ENCODE data around the gene ADAMTSL3.

- TF ChIP-seq EZH2 (IDR thresholded peaks at IDR 0.05), result no peak
- TF ChIP-seq CTCF (IDR thresholded peaks at IDR 0.05 in 2 of 3, conservative IDR thresholded peaks at IDR 0.05 in 1 of 3; ENCODE audit: borderline replicate concordance in 1 of 3, insufficient read depth in 1 of 3, low read depth in 2 of 3, low read length in 2 of 3), result no peak
- TF ChIP-seq REST (IDR thresholded peaks at IDR 0.05; ENCODE audit: low read depth), result no peak
- TF ChIP-seq SP1 (IDR thresholded peaks at IDR 0.05; ENCODE audit: low read depth), result no peak
- TF ChIP-seq POLR2A (IDR thresholded peaks at IDR 0.05; ENCODE audit: borderline replicate concordance, extremely low read depth, insufficient read depth, insufficient read length), result no peak
- TF ChIP-seq YY1 (IDR thresholded peaks at IDR 0.05; ENCODE audit: extremely low read depth, insufficient replicate concordance, low read depth, low read length), result no peak
- TF ChIP-seq, protein P1, sequence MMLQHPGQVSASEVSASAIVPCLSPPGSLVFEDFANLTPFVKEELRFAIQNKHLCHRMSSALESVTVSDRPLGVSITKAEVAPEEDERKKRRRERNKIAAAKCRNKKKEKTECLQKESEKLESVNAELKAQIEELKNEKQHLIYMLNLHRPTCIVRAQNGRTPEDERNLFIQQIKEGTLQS (IDR thresholded peaks at IDR 0.05), result no peak
- no peak for TF ChIP-seq EZH2phosphoT487 (IDR thresholded peaks at IDR 0.05; ENCODE audit: borderline replicate concordance)
- TF ChIP-seq RAD21 (IDR thresholded peaks at IDR 0.05; ENCODE audit: low read depth), result no peak
- no peak for TF ChIP-seq ZNF274 (IDR thresholded peaks at IDR 0.05; ENCODE audit: low read depth, low read length)
- TF ChIP-seq POLR2AphosphoS5 (IDR thresholded peaks at IDR 0.05; ENCODE audit: low read depth, low read length), result no peak
- no peak for TF ChIP-seq CEBPB (IDR thresholded peaks at IDR 0.05; ENCODE audit: low read depth)
- TF ChIP-seq MAX (IDR thresholded peaks at IDR 0.05), result no peak
These were observed 156.2 kb downstream of the ADAMTSL3 start for GRCh38 chr15:83810110-83810509.

All from HCT116 (cell line).